ENCODE results near the gene FAAP24.
"Not testable (repeated sequence)": the region's sequence is repeated elsewhere in the genome, so short reads cannot be mapped to it uniquely, and the experiment has no call there.

Gene FAAP24, protein sequence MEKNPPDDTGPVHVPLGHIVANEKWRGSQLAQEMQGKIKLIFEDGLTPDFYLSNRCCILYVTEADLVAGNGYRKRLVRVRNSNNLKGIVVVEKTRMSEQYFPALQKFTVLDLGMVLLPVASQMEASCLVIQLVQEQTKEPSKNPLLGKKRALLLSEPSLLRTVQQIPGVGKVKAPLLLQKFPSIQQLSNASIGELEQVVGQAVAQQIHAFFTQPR

DNA sequence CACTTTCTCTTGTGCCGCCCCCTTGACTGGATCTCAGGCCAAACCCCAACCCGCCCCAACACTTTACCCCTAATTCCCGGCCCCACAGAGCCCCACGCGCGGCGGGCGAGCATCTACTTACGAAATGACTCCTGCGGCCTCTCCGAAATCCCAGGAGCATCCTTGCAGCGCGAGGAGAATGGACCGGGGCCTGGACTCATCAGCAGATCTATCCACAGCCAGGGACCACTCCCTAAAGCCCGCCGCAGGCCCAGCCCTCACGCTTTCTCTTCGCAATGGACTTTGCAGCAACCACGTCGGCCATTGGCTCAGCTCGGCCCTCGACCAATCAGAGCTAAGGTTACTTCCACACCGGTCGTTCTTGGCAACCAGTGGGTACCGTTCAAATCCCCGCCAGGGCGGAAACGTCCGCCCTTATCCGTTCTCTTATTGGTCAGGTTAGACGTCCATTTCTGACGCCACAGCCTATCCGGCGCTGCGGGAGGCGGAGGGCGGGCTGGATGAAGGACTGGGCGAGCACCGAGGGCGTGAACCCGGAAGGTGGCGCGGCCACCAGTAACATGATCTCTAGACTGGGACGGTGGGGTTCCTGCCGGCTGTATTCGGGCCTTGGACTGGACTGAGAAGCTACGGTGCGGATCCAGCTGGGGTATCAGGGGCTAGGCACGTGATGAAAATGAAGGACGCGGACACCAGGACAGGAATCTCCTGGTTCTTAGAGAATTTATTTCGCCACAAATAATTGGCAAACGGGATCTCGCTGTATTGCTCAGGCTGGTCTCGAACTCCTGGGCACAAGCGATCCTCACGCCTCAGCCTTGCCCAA is at the start of gene FAAP24, which contains the start of gene CEP89:
FAAP24 (plus strand) TSS at position 528 of the 826 bp plus-strand sequence. CDS start 955 bp downstream, outside the sequence.
CEP89 (minus strand) TSS at position 244 of the 826 bp plus-strand sequence; CDS start at position 160, 84 bp downstream.
- Histone ChIP-seq H3K9ac (ENCODE audit: low read length) (peak within 1 kb of the TSS; percentile 85), H3K27ac (ENCODE audit: low read depth, low read length) (no peak within 1 kb of the TSS), H3K4me3 (ENCODE audit: low read depth, low read length) (peak within 1 kb of the TSS; percentile 75), H3K4me1 (ENCODE audit: control insufficient read depth, insufficient read depth, low read length) (no peaks in the 10 kb centered on the region), H3K9me3 (ENCODE audit: control insufficient read depth, insufficient read depth, low read depth, low read length) (no peaks in the 10 kb centered on the region), H3K36me3 (ENCODE audit: control insufficient read depth, insufficient read depth, low read length) (peaks cover 14% of the 10 kb centered on the region), H3K27me3 (ENCODE audit: control insufficient read depth, insufficient read depth, low read length) (no peaks in the 10 kb centered on the region)

DNA sequence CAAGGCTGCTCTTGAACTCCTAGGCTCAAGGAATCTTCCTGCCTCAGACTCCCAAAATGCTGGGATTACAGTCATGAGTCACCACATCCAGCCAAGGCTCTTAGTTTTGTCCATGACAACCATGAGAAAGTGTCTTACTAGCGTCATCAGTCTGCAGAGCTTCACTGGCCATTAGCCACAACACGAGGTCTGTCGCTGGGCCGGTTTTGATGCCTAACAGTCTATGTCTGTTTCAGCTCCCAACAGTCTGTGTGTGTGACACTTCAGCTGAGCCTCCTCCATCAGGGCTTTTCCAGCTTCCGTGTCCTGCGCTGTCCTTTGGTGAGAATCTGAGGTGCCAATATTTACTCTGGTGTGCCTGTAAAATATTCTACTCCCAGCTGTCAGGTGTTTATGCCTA is 47.8 kb upstream of the FAAP24 start:
- no peaks in the 10 kb centered on the region for H3K27me3 ChIP-seq (ENCODE audit: control insufficient read depth, insufficient read depth, low read length)
- peaks cover 33% of the 10 kb centered on the region for H3K36me3 ChIP-seq (ENCODE audit: control insufficient read depth, insufficient read depth, low read length)
- no peak overlapping the region for H3K9ac ChIP-seq (ENCODE audit: low read length)
- no peak overlapping the region for H3K4me3 ChIP-seq (ENCODE audit: low read depth, low read length)
- no peak overlapping the region for H3K27ac ChIP-seq (ENCODE audit: low read depth, low read length)
- H3K9me3 ChIP-seq (ENCODE audit: control insufficient read depth, insufficient read depth, low read depth, low read length): peaks cover 4% of the 10 kb centered on the region
- no peaks in the 10 kb centered on the region for H3K4me1 ChIP-seq (ENCODE audit: control insufficient read depth, insufficient read depth, low read length)

DNA sequence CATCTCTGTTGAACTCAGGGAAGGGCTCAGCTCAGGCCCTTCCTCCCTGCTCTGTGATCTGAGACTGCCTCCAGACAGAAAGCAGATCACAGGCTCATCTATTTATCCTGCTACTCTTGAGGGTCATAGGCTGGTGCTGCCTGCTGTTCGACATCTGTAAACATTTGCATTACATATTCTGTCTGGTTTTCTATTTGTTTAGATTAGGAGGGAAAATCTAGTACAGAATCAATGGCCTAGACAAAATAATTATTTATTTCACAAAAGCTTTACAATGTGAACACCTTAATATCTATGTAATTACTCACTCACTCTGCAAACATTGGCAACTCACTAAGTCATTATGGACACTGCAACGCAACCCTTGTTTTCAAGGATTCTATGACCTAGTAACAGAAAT is 43.2 kb upstream of the FAAP24 start:
- H3K9me3 ChIP-seq (ENCODE audit: control insufficient read depth, insufficient read depth, low read depth, low read length): peaks cover 4% of the 10 kb centered on the region
- H3K27ac ChIP-seq (ENCODE audit: low read depth, low read length): no peak overlapping the region
- no peak overlapping the region for H3K4me3 ChIP-seq (ENCODE audit: low read depth, low read length)
- H3K4me1 ChIP-seq (ENCODE audit: control insufficient read depth, insufficient read depth, low read length): no peaks in the 10 kb centered on the region
- no peaks in the 10 kb centered on the region for H3K27me3 ChIP-seq (ENCODE audit: control insufficient read depth, insufficient read depth, low read length)
- H3K36me3 ChIP-seq (ENCODE audit: control insufficient read depth, insufficient read depth, low read length): peaks cover 27% of the 10 kb centered on the region
- no peak overlapping the region for H3K9ac ChIP-seq (ENCODE audit: low read length)

DNA sequence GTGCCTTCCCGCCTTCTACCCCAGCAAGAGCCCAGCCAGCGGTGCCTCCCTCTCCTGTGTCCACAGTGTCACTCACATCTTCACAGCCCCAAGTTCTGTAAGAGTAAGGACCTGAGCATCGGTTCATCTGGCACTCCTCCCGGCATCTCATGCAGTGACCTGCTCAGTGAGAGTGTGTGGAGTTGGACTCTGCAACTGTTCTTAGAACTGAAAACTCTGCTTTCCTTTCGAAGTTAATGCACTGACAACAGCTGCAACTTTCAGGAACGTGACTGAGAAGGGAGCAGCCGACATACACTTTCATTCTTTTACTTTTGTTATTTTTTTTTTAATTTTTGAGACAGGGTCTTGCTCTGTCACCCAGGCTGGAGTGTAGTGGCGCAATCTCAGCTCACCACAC is 41.5 kb upstream of the FAAP24 start:
- H3K9me3 ChIP-seq (ENCODE audit: control insufficient read depth, insufficient read depth, low read depth, low read length): peaks cover 4% of the 10 kb centered on the region
- H3K36me3 ChIP-seq (ENCODE audit: control insufficient read depth, insufficient read depth, low read length): peaks cover 22% of the 10 kb centered on the region

DNA sequence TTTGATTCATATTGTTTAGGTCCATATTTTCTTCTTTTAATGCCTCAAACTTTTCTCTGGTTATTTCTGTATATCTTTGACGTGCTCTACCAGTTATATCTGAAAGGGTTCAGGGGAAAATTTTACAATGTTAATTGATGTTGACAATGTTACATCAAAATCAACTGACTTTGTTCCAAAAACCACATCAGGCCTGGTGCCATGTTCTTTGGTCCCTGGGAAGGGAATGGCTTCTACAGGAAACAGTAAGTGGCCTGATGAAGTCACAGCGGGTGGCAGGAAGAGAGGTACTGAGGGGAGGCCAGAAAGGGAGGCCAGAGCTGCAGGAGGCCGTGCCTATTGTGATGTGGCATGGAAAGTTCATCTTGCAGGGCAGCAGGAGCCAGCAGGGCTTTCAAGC is 38.5 kb upstream of the FAAP24 start:
- no peak overlapping the region for H3K4me3 ChIP-seq (ENCODE audit: low read depth, low read length)
- H3K9me3 ChIP-seq (ENCODE audit: control insufficient read depth, insufficient read depth, low read depth, low read length): no peaks in the 10 kb centered on the region
- no peak overlapping the region for H3K27ac ChIP-seq (ENCODE audit: low read depth, low read length)
- peaks cover 22% of the 10 kb centered on the region for H3K36me3 ChIP-seq (ENCODE audit: control insufficient read depth, insufficient read depth, low read length)
- H3K9ac ChIP-seq (ENCODE audit: low read length): no peak overlapping the region
- no peaks in the 10 kb centered on the region for H3K4me1 ChIP-seq (ENCODE audit: control insufficient read depth, insufficient read depth, low read length)
- no peaks in the 10 kb centered on the region for H3K27me3 ChIP-seq (ENCODE audit: control insufficient read depth, insufficient read depth, low read length)

More for the DNA sequence above, 41.5 kb upstream of the FAAP24 start:
- H3K9ac ChIP-seq (ENCODE audit: low read length): no peak overlapping the region
- no peaks in the 10 kb centered on the region for H3K27me3 ChIP-seq (ENCODE audit: control insufficient read depth, insufficient read depth, low read length)
- H3K27ac ChIP-seq (ENCODE audit: low read depth, low read length): no peak overlapping the region
- H3K4me3 ChIP-seq (ENCODE audit: low read depth, low read length): no peak overlapping the region
- no peaks in the 10 kb centered on the region for H3K4me1 ChIP-seq (ENCODE audit: control insufficient read depth, insufficient read depth, low read length)

DNA sequence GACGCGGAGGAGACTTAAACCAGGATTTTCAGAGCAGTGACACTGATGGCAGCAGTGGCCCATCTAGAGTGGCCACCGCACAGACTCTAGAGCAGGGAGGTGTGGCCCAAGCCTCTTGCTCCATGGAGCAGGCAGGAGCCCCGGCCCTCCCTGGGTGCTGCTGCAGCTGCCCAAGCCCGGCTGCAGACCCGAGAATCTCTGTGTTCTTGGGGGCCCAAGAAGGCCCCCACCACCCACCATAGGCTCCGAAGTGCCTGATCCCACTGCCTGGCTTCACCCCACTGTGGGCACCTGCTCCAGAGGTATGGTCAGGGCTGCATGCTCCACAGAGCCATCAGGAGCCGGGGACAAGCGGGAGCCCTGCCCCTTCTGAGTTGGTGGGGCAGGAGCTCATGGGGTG is 36.4 kb upstream of the FAAP24 start:
- Histone ChIP-seq H3K27ac (ENCODE audit: low read depth, low read length) (no peak overlapping the region), H3K4me3 (ENCODE audit: low read depth, low read length) (no peak overlapping the region), H3K9me3 (ENCODE audit: control insufficient read depth, insufficient read depth, low read depth, low read length) (no peaks in the 10 kb centered on the region), H3K27me3 (ENCODE audit: control insufficient read depth, insufficient read depth, low read length) (no peaks in the 10 kb centered on the region), H3K4me1 (ENCODE audit: control insufficient read depth, insufficient read depth, low read length) (no peaks in the 10 kb centered on the region), H3K9ac (ENCODE audit: low read length) (no peak overlapping the region), H3K36me3 (ENCODE audit: control insufficient read depth, insufficient read depth, low read length) (peaks cover 14% of the 10 kb centered on the region)

DNA sequence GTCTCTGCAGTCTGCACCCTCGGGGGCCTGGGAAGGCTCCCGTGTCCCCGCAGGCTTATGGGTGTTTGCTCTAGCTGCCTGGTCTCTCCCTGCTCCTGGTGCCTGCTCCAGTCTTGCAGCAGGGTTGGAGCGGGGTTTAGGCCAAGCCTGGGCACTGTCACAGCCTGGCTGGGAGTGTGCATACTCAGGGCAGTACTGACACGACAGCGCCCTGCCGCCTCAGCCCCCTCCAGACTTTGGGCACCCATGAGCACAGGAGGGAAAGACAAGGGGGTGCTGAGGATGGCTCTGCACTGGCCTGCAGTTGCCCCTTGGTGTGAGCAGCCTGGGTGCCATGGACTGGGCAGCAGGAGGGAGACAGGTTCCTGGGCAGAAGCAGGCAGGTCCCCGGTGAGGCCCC is 36.0 kb upstream of the FAAP24 start:
- Histone ChIP-seq H3K4me3 (ENCODE audit: low read depth, low read length) (no peak overlapping the region), H3K9me3 (ENCODE audit: control insufficient read depth, insufficient read depth, low read depth, low read length) (no peaks in the 10 kb centered on the region), H3K9ac (ENCODE audit: low read length) (no peak overlapping the region), H3K27ac (ENCODE audit: low read depth, low read length) (no peak overlapping the region), H3K4me1 (ENCODE audit: control insufficient read depth, insufficient read depth, low read length) (no peaks in the 10 kb centered on the region), H3K27me3 (ENCODE audit: control insufficient read depth, insufficient read depth, low read length) (no peaks in the 10 kb centered on the region), H3K36me3 (ENCODE audit: control insufficient read depth, insufficient read depth, low read length) (peaks cover 13% of the 10 kb centered on the region)

DNA sequence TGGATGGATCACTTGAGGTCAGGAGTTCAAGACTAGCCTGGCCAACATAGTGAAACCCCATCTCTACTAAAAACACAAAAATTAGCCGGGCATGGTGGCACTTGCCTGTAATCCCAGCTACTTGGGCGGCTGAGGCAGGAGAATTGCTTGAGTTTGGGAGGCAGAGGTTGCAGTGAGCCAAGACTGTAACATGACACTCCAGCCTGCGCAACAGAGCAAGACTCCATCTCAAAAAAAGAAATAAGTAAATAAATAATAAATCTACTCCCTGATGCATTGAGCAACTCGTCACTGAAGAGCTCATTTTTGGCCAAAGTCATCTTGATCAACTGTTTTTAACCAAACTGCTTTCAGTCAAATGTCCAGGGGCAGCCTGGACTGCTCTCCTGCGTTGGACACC is 30.8 kb upstream of the FAAP24 start:
- peaks cover 23% of the 10 kb centered on the region for H3K36me3 ChIP-seq (ENCODE audit: control insufficient read depth, insufficient read depth, low read length)
- H3K9ac ChIP-seq (ENCODE audit: low read length); H3K9me3 ChIP-seq (ENCODE audit: control insufficient read depth, insufficient read depth, low read depth, low read length); H3K4me3 ChIP-seq (ENCODE audit: low read depth, low read length); H3K27ac ChIP-seq (ENCODE audit: low read depth, low read length); H3K4me1 ChIP-seq (ENCODE audit: control insufficient read depth, insufficient read depth, low read length); H3K27me3 ChIP-seq (ENCODE audit: control insufficient read depth, insufficient read depth, low read length): not testable (repeated sequence)

DNA sequence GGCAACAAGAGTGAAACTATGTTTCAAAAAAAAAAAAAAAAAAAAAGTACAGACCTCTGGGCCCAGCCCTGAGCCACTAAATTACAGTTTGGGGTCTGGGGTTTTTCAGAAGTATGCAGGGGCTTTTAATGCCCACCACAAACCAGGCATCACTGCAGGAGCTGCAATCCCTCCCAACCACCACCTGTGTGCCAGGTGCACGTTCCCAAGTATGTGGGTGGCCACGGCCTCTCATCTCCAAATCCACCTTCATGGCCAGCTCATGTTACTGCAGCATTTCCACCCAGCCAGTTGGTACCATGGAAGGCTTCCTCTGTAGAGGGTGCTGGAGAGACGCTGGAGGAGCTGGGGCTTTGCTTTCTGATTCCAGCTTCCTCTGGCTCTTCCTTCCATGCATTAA is 26.8 kb upstream of the FAAP24 start:
- Histone ChIP-seq H3K9ac (ENCODE audit: low read length) (no peak overlapping the region), H3K9me3 (ENCODE audit: control insufficient read depth, insufficient read depth, low read depth, low read length) (no peaks in the 10 kb centered on the region), H3K27ac (ENCODE audit: low read depth, low read length) (no peak overlapping the region), H3K4me3 (ENCODE audit: low read depth, low read length) (no peak overlapping the region), H3K27me3 (ENCODE audit: control insufficient read depth, insufficient read depth, low read length) (no peaks in the 10 kb centered on the region), H3K36me3 (ENCODE audit: control insufficient read depth, insufficient read depth, low read length) (peaks cover 30% of the 10 kb centered on the region), H3K4me1 (ENCODE audit: control insufficient read depth, insufficient read depth, low read length) (no peaks in the 10 kb centered on the region)

DNA sequence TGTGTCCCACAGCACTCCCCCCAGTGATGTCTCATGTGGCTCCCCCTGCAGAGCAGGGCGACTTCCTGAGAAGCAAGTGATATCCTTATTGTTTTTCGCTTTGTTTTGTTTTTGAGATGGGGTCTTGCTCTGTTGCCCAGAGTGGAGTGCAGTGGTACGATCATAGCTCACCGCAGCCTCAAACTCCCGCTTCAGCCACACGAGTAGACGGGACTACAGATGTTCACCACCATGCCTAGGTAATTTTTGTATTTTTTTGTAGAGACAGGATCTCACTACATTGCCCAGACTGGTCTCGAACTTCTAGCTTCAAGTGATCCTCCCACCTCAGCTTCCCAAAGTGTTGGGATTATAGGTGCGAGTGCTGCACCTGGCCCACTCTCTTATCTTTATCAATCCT is 5.3 kb upstream of the FAAP24 start:
- no peaks in the 10 kb centered on the region for H3K9me3 ChIP-seq (ENCODE audit: control insufficient read depth, insufficient read depth, low read depth, low read length)
- H3K4me1 ChIP-seq (ENCODE audit: control insufficient read depth, insufficient read depth, low read length): no peaks in the 10 kb centered on the region
- H3K36me3 ChIP-seq (ENCODE audit: control insufficient read depth, insufficient read depth, low read length): peaks cover 30% of the 10 kb centered on the region
- no peak overlapping the region for H3K9ac ChIP-seq (ENCODE audit: low read length)
- no peaks in the 10 kb centered on the region for H3K27me3 ChIP-seq (ENCODE audit: control insufficient read depth, insufficient read depth, low read length)
- H3K27ac ChIP-seq (ENCODE audit: low read depth, low read length): no peak overlapping the region
- no peak overlapping the region for H3K4me3 ChIP-seq (ENCODE audit: low read depth, low read length)

DNA sequence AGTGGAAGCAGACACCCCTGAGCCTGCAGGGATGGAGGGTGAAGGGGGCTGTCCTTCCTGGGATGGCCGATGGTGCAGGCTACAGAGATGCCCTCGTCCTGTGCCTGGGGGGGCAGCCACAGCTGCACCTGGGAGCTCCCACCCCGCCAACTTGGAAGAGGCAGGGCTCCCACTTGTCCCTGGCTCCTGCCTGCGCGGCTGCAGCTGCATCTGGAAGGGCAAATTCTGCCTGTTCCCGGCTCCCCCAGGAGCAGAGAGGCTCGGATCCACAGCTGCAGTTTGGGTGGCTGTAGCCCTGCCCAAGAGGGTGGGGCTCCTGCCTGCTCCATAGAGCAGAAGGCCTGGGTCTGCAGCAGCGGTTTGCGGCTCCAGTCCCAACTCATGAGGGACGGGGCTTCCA is 2.5 kb upstream of the FAAP24 start:
- no peak overlapping the region for H3K4me3 ChIP-seq (ENCODE audit: low read depth, low read length)
- no peak overlapping the region for H3K27ac ChIP-seq (ENCODE audit: low read depth, low read length)
- no peaks in the 10 kb centered on the region for H3K4me1 ChIP-seq (ENCODE audit: control insufficient read depth, insufficient read depth, low read length)
- no peaks in the 10 kb centered on the region for H3K27me3 ChIP-seq (ENCODE audit: control insufficient read depth, insufficient read depth, low read length)
- H3K9ac ChIP-seq (ENCODE audit: low read length): no peak overlapping the region
- H3K9me3 ChIP-seq (ENCODE audit: control insufficient read depth, insufficient read depth, low read depth, low read length): no peaks in the 10 kb centered on the region
- H3K36me3 ChIP-seq (ENCODE audit: control insufficient read depth, insufficient read depth, low read length): peaks cover 10% of the 10 kb centered on the region

Measured in HUES6 (cell line).